Aorta (tissue), 5 donors: ENCODE data around the gene NIN. TPM values are rescaled to one million over a fixed set of nuclear protein-coding genes. Genes with fewer than 3 reads are reported as not detected.
A peak's percentile ranks its signal among the peaks of the same experiment; 100 is the strongest.

Experiments
- ATAC-seq: fragments of 200-7000 bp; cut with Tn5 transposase; one replicate; pipeline ENCODE4 v1.9.1; 2022; ENCODE audit warnings: moderate library complexity; ENCODE audit not compliant: low FRiP score
- DNase-seq, 2 donors: peaks; one replicate each; pipeline ENCODE4 v3.0.0-alpha.2; 2020
- H3K27ac ChIP-seq, 2 donors: one replicate each; pipeline ENCODE4 v1.5.1; 2013; ENCODE audit warnings: low read length in 2 of 2, mild to moderate bottlenecking in 2 of 2, moderate library complexity in 2 of 2, control low read depth in 1 of 2, inconsistent platforms in 1 of 2, low read depth in 1 of 2
- H3K27me3 ChIP-seq, 2 donors: one replicate each; pipeline ENCODE4 v1.6.1; 2013; ENCODE audit warnings: control low read depth in 1 of 2, low read length in 1 of 2, mild to moderate bottlenecking in 1 of 2, moderate library complexity in 1 of 2; ENCODE audit not compliant: insufficient read depth in 2 of 2, control insufficient read depth in 1 of 2
- H3K36me3 ChIP-seq, 2 donors: one replicate each; pipeline ENCODE4 v1.6.1; 2013; ENCODE audit warnings: control low read depth in 1 of 2, low read length in 1 of 2, mild to moderate bottlenecking in 1 of 2; ENCODE audit not compliant: insufficient read depth in 2 of 2, control insufficient read depth in 1 of 2
- H3K4me1 ChIP-seq, 2 donors: one replicate each; pipeline ENCODE4 v1.6.1; 2013; ENCODE audit warnings: low read length in 2 of 2, control low read depth in 1 of 2, mild to moderate bottlenecking in 1 of 2, moderate library complexity in 1 of 2; ENCODE audit not compliant: insufficient read depth in 2 of 2, control insufficient read depth in 1 of 2
- H3K4me3 ChIP-seq, 2 donors: one replicate each; pipeline ENCODE4 v1.5.1; 2013; ENCODE audit warnings: low read length in 2 of 2, control low read depth in 1 of 2, mild to moderate bottlenecking in 1 of 2
- H3K9me3 ChIP-seq: one replicate; pipeline ENCODE4 v1.6.1; 2013; ENCODE audit warnings: mild to moderate bottlenecking, low read length; ENCODE audit not compliant: control insufficient read depth
- WGBS, 2 donors: extraction: QIAGEN DNeasy Blood & Tissue Kit; methylation state at CpG; one replicate each; pipeline ENCODE4 v1.1.7; 2013; 5-methylcytosine and 5-hydroxymethylcytosine counted together
- intact Hi-C, 2 donors: fragments of 100-400 bp; cut with DNase I; formaldehyde crosslinking; loops; one replicate each; pipeline versions ENCODE4 v1.14.2 to v1.15.0; 2022
- polyA plus RNA-seq, 2 donors: library from polyadenylated mRNA; stranded (reverse); fragments of 200-250 nt; gene quantifications; one replicate each; pipeline ENCODE4 v1.2.3, GENCODE V29; 2013
- total RNA-seq, 2 donors: library from RNA; stranded (reverse); fragmentation: NEBNext Ultra II Directional; extraction: Animal tissue kit (Norgen Biotek cat#: 25700); gene quantifications; one replicate each; pipeline ENCODE4 v1.2.1, GENCODE V29; 2021
- donor health status: healthy with polysubstance abuse.
- donor health status: Bipolar disorder and iron deficiency.
- donor health status: DM: no; HTN: no; CAD: no.
- donor health status: DM: no; HTN: no; CAD: no.
- donor health status: DM: yes; HTN: yes; CAD: no.

NIN gene
- total and polyA plus RNA-seq, 4 donors = 7.7 to 57.7 (median 31.2) TPM

- Histone ChIP-seq H3K27me3 (no peaks in the 10 kb centered on the region), H3K9me3 (no peaks in the 10 kb centered on the region), H3K4me3 (no peak overlapping the region), H3K4me1 (peaks cover 0 to 6% of the 10 kb centered on the region in 2 donors), H3K36me3 (peaks cover 2 to 4% of the 10 kb centered on the region in 2 donors), H3K27ac (peak overlapping the region in 1 of 2 donors; percentile 51)
- DNase-seq (no peak), ATAC-seq (no peak)
- 89 to 95% methylated on average over 4 of the region's 4 CpGs for WGBS, 2 donors
- intact Hi-C loops = loop anchor here in 1 of 2 donors (5.0 kb wide), 1 partner anchor 38 kb away; no protein-coding TSS in a partner anchor
Observed at GRCh38 chr14:50739186-50739585, 91.8 kb downstream of the NIN start.

GRCh38 chr14:50736932-50737419 lies 94.0 kb downstream of the NIN start:
- WGBS, 2 donors = 80 to 84% methylated on average over 6 of the region's 6 CpGs
- peaks cover 3 to 4% of the 10 kb centered on the region in 2 donors for H3K36me3 ChIP-seq
- no peak for DNase-seq
- no peaks in the 10 kb centered on the region for H3K27me3 ChIP-seq
- no peak for ATAC-seq
- H3K27ac ChIP-seq = no peak overlapping the region
- H3K9me3 ChIP-seq = no peaks in the 10 kb centered on the region
- intact Hi-C loops = loop anchor here in 1 of 2 donors (5.0 kb wide), 1 partner anchor 40 kb away; no protein-coding TSS in a partner anchor
- no peak overlapping the region for H3K4me3 ChIP-seq
- H3K4me1 ChIP-seq = peaks cover 0 to 6% of the 10 kb centered on the region in 2 donors

GRCh38 chr14:50734950-50735695 lies 95.8 kb downstream of the NIN start:
- Histone ChIP-seq H3K4me3 (no peak overlapping the region), H3K4me1 (peaks cover 0 to 3% of the 10 kb centered on the region in 2 donors), H3K36me3 (peaks cover 3 to 4% of the 10 kb centered on the region in 2 donors), H3K27me3 (no peaks in the 10 kb centered on the region), H3K27ac (no peak overlapping the region), H3K9me3 (no peaks in the 10 kb centered on the region)
- ATAC-seq = no peak
- 59 to 61% methylated on average over 4 of the region's 4 CpGs for WGBS, 2 donors
- intact Hi-C loops = loop anchor here in 1 of 2 donors (5.0 kb wide), 1 partner anchor 42 kb away; no protein-coding TSS in a partner anchor
- no peak for DNase-seq

GRCh38 chr14:50733494-50733893 lies 97.5 kb downstream of the NIN start:
- peaks cover 1 to 5% of the 10 kb centered on the region in 2 donors for H3K36me3 ChIP-seq
- WGBS, 2 donors = 86 to 94% methylated on average over 2 of the region's 2 CpGs
- ATAC-seq = no peak

DNA sequence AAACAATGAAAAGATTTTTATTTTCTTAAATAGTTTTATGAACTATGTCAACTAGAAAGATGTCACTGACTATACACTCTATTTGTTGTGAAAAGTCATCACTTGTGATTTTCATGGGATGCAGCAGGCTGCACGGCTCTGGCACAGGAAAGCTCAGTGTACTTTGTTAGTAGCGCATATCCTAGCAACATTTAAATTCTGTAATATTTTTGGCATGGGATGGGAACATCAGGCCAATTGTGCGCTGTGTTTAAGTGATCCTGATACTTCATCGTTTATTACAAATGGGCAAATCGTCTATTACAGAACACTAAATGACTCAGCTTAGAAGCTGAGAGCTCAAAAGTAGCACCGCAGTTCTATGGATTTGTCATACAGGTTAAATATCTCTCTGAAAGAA lies 102.1 kb downstream of the NIN start:
- intact Hi-C loops = no loop called here
- ATAC-seq (no peak), DNase-seq (no peak)
- H3K36me3 ChIP-seq = peaks cover 7 to 10% of the 10 kb centered on the region in 2 donors
- no peak overlapping the region for H3K4me3 ChIP-seq
- no peaks in the 10 kb centered on the region for H3K27me3 ChIP-seq
- 74 to 76% methylated on average over 6 of the region's 6 CpGs for WGBS, 2 donors
- no peaks in the 10 kb centered on the region for H3K4me1 ChIP-seq
- no peak overlapping the region for H3K27ac ChIP-seq
- no peaks in the 10 kb centered on the region for H3K9me3 ChIP-seq

More at GRCh38 chr14:50733494-50733893, 97.5 kb downstream of the NIN start:
- no peak overlapping the region for H3K27ac ChIP-seq
- no peaks in the 10 kb centered on the region for H3K4me1 ChIP-seq
- DNase-seq = no peak
- intact Hi-C loops = no loop called here
- no peak overlapping the region for H3K4me3 ChIP-seq
- H3K27me3 ChIP-seq = no peaks in the 10 kb centered on the region
- no peaks in the 10 kb centered on the region for H3K9me3 ChIP-seq

DNA sequence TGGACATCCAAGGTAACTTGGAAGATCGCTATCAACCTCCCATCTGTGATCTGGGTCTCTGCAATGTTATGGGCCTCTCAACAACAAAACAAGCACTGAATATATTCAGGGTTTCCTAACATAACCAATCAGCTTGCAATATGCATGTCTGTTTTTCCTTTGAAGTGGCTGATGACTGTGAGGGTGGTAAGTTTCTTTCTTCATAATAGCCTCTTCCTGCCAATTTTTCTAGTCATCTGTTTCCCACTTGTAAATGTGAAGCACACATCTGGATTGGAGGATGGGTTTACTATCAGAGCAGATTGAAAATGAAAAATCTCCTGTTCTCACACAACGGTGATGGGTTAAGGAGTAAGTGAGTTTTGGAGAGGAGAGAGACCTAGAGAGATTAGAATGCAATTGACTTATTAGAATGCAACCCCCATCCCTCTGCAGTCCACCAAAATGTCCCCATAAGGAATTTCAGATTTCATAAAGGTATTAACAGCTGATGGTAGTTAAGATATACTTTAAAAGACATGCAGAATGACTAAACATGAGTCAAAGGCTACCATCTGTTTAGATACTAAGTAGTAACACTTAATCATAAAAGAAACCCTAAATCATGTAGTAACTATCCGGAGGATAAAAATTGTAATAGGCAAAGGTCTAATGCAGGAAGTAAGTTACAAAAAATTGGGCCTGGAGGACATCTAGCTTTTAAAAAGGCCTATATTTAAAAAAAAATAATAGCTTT lies 104.4 kb downstream of the NIN start:
- no peaks in the 10 kb centered on the region for H3K27me3 ChIP-seq
- 88 to 90% methylated on average over 3 of the region's 3 CpGs for WGBS, 2 donors
- H3K9me3 ChIP-seq = no peaks in the 10 kb centered on the region
- H3K4me3 ChIP-seq = no peak overlapping the region
- peaks cover 9 to 10% of the 10 kb centered on the region in 2 donors for H3K36me3 ChIP-seq
- H3K4me1 ChIP-seq = no peaks in the 10 kb centered on the region
- DNase-seq (no peak), ATAC-seq (no peak)
- no peak overlapping the region for H3K27ac ChIP-seq
- intact Hi-C loops = no loop called here

DNA sequence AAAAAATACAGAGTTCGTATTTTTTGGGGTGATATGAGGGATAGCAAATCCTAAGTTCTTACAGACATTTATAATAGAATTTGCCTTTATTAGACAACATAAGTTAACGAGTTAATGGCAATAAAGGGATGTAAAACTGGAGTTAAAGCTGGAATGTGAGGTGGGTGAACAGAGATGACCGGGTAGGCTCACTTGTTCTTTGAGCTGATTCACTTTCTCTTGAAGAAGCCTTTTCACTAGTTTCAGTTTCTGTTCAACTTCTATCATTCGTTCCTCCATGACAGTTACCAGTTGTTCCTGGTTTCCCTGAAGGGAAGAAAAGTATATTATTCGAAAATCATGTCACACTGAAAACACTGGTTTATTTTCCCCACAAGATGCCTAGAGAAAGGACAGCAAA lies 105.2 kb downstream of the NIN start:
- H3K36me3 ChIP-seq = peaks cover 9 to 10% of the 10 kb centered on the region in 2 donors
- intact Hi-C loops = no loop called here

GRCh38 chr14:50719911-50720759 lies 110.8 kb downstream of the NIN start:
- intact Hi-C loops = no loop called here
- no peak for DNase-seq
- 18 to 32% methylated on average over 1 of the region's 1 CpG for WGBS, 2 donors

More for the DNA sequence above, 105.2 kb downstream of the NIN start:
- no peak for DNase-seq
- Histone ChIP-seq H3K27me3 (no peaks in the 10 kb centered on the region), H3K4me3 (no peak overlapping the region), H3K4me1 (no peaks in the 10 kb centered on the region), H3K9me3 (no peaks in the 10 kb centered on the region), H3K27ac (no peak overlapping the region)
- ATAC-seq = no peak
- WGBS, 2 donors = 83 to 93% methylated on average over 5 of the region's 5 CpGs

More at GRCh38 chr14:50719911-50720759, 110.8 kb downstream of the NIN start:
- Histone ChIP-seq H3K36me3 (peaks cover 5% of the 10 kb centered on the region in 2 donors), H3K27me3 (no peaks in the 10 kb centered on the region), H3K4me1 (no peaks in the 10 kb centered on the region), H3K9me3 (no peaks in the 10 kb centered on the region), H3K4me3 (no peak overlapping the region), H3K27ac (no peak overlapping the region)
- ATAC-seq = no peak
